Central memory CD8-positive, alpha-beta T cell (primary cell): ENCODE data around the gene ODC1.

Experiments
- ATAC-seq: fragments of 150-1000 bp; cut with Tn5 transposase; replicated peaks from 2 replicates; pipeline ENCODE4 v1.10.0; 2022; ENCODE audit warnings: mild to moderate bottlenecking, moderate FRiP score, moderate number of reproducible peaks; ENCODE audit not compliant: poor library complexity, severe bottlenecking; ENCODE audit errors: extremely low read depth
- DNase-seq, 2 donors: peaks; one replicate each; pipeline ENCODE4 v3.0.0; 2021; ENCODE audit warnings: low spot score in 2 of 2
- H3K27ac Mint-ChIP-seq: one replicate; pipeline ENCODE4 v1.8.0; 2022; ENCODE audit warnings: low read depth, mild to moderate bottlenecking, moderate library complexity, mixed read lengths
- H3K27me3 Mint-ChIP-seq: one replicate; pipeline ENCODE4 v1.8.0; 2022; ENCODE audit warnings: mixed read lengths
- H3K36me3 Mint-ChIP-seq: one replicate; pipeline ENCODE4 v1.8.0; 2022; ENCODE audit warnings: mild to moderate bottlenecking, moderate library complexity, mixed read lengths; ENCODE audit not compliant: insufficient read depth
- H3K4me1 Mint-ChIP-seq: one replicate; pipeline ENCODE4 v1.8.0; 2022; ENCODE audit warnings: mixed read lengths
- H3K4me3 Mint-ChIP-seq: one replicate; pipeline ENCODE4 v1.8.0; 2022; ENCODE audit warnings: mild to moderate bottlenecking, moderate library complexity, mixed read lengths
- H3K9me3 Mint-ChIP-seq: one replicate; pipeline ENCODE4 v1.8.0; 2022; ENCODE audit warnings: mixed read lengths

The ODC1 gene

DNA sequence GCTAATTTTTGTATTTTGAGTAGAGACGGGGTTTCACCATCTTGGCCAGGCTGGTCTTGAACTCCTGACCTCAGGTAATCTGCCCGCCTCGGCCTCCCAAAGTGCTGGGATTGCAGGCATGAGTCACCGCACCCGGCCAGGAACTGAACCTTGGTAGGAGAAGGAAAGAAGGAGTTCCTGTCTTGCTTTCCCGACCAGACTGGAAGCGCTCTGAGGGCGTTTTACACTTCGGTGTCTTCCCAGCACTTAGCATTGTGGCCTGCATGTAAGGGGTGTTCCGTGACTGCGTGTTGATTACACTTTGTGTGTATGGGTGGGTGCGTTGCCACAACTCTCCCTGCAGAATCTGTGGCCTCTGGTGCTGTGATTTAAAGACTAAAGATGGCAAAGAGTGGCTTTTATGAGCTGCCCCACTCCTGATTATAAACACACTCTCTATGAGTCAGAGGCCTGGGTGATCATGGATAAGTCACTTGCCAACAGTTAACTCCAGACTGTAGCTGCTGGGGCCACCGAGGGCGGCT lies 46.0 kb downstream of the ODC1 start:
- Mint-ChIP-seq H3K27ac (no peak overlapping the region), H3K36me3 (peaks cover 32% of the 10 kb centered on the region), H3K9me3 (no peaks in the 10 kb centered on the region), H3K4me3 (no peak overlapping the region), H3K4me1 (peaks cover 28% of the 10 kb centered on the region), H3K27me3 (no peaks in the 10 kb centered on the region)
- no peak for ATAC-seq
- DNase-seq = no peak

DNA sequence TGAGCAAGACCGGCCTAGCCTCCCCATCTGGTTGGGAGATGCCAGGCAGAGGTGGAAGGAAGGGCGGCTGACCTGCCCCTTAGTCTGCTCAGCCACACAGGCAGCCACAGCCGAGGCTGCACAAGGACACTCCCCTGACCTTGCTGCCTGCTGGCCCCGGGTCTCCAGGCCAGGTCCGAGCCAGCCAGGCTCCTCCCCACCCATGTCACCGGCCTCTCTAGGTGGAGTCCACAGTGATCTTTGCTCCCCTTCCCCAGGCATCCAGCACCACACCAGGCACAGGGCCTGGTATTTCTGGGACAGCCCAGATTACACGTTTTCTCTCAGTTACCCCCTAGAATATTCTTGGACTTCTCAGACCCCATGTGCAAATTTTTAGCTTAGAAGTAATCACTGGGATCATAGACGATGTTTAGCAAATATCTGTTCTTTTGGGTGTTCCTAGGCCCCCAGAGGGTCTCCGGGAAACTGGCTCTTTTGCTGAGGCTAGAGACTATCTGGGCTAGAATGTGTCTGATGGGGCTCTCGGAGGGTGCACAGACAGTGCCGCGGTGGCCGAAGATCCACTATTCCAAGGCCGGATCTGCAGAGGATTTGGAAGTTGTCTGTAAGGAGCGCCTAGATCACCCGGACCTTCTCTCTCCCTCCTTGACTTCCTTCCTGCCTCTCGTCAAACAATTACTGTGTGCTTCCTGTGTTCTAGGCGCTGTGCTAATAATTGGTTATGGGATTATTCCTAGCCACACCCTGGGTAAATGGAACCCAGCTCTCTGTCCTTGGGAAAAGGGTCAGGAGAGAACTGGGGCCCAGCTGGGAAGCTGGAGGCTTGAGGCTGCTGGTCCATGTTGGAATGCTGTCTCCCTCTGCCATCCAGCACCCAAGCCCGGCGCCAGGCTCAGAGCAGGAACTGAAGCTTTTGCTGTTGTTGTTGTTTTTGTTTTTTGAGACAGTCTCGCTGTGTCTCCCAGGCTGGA lies 46.9 kb downstream of the ODC1 start:
- H3K27me3 Mint-ChIP-seq = no peaks in the 10 kb centered on the region
- H3K9me3 Mint-ChIP-seq = no peaks in the 10 kb centered on the region
- ATAC-seq (no peak), DNase-seq (no peak)
- peaks cover 23% of the 10 kb centered on the region for H3K4me1 Mint-ChIP-seq
- peaks cover 32% of the 10 kb centered on the region for H3K36me3 Mint-ChIP-seq
- peak overlapping the region; percentile 73 for H3K27ac Mint-ChIP-seq
- H3K4me3 Mint-ChIP-seq = peak overlapping the region; percentile 46

DNA sequence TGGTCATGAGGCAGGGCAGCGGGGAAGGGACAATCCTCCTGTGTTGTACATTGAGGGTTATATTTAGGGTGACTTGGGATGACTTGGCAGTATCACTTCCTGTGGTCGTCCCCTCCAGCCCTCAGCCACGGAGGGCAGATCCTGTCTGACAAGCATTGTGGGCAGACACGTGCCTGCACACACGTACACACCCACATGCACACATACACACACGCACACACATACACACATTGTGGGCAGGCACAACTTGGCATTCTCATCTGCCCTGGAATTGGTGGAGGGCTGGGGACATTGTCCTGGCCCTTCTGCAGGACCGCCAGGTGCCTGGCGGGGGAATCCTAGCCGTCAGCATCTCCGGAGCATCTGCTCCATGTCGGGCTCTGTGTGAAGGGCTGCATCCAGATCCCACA lies 47.6 kb downstream of the ODC1 start:
- peak; percentile 54 for ATAC-seq
- Mint-ChIP-seq H3K36me3 (peaks cover 30% of the 10 kb centered on the region), H3K9me3 (no peaks in the 10 kb centered on the region), H3K27ac (peak overlapping the region; percentile 73), H3K4me1 (peaks cover 30% of the 10 kb centered on the region), H3K4me3 (no peak overlapping the region), H3K27me3 (no peaks in the 10 kb centered on the region)
- no peak for DNase-seq

DNA sequence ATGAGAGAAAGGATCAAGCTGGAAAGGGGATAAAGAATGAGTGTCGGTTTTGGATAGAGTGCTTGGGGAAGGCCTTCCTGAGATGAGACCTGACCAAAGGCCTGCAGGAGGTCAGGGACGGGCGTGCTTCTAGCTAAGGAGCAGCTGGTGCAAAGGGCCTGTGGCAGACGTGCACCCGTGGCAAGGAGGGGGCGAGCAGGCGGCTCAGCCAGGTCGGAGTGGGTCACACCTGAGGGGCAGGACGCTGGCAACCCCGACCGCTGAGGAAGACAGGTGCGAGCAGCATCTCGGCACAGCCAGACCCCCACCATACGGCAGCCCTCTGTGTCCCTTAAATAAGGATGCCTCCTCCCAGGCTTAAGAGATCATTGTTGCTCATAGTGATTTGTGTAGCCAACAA lies 48.1 kb downstream of the ODC1 start:
- DNase-seq (no peak), ATAC-seq (no peak)
- Mint-ChIP-seq H3K36me3 (peaks cover 30% of the 10 kb centered on the region), H3K4me1 (peaks cover 30% of the 10 kb centered on the region), H3K27ac (peak overlapping the region; percentile 73), H3K9me3 (no peaks in the 10 kb centered on the region), H3K4me3 (no peak overlapping the region), H3K27me3 (no peaks in the 10 kb centered on the region)

DNA sequence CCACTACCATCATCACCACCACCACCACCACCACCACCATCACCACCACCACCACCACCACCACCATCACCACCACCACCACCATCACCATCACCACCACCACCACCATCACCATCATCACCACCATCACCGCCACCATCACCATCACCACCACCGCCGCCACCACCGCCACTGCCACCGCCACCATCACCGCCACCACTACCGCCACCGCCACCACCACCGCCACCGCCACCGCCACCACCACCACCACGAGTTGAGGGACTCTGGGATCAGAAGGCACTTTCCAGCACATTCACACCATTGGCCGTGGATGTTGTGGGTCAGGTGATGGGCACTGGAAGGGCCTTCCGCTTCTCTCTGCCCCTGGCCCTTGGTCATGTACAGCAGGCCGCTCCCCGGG lies 48.8 kb downstream of the ODC1 start:
- ATAC-seq (no peak), DNase-seq (no peak)
- peaks cover 30% of the 10 kb centered on the region for H3K36me3 Mint-ChIP-seq
- H3K27me3 Mint-ChIP-seq = no peaks in the 10 kb centered on the region
- no peak overlapping the region for H3K4me3 Mint-ChIP-seq
- H3K4me1 Mint-ChIP-seq = peaks cover 31% of the 10 kb centered on the region
- H3K27ac Mint-ChIP-seq = peak overlapping the region; percentile 89
- no peaks in the 10 kb centered on the region for H3K9me3 Mint-ChIP-seq

DNA sequence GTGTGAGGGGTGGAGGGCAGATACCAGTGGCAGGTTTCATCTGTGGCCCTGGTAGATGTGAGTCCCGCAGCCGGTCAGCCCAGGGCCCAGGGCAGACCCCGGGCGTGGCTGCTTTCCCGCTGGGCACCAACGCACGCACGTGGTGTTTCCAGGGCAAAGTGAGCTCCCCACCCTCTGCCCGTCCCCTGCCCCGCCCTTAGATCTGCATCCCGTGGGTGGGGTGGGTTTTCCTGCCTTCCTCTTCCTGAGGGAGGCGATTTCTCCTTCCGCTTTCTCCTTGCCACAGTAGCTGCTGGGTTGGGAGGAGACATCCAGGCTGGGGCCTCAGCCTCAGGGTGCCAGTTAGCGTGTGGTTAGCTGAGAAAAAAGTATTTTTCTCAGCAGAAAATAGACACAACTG lies 49.6 kb downstream of the ODC1 start:
- no peaks in the 10 kb centered on the region for H3K9me3 Mint-ChIP-seq
- H3K4me3 Mint-ChIP-seq = no peak overlapping the region
- peaks cover 35% of the 10 kb centered on the region for H3K4me1 Mint-ChIP-seq
- no peak for ATAC-seq
- peak overlapping the region; percentile 89 for H3K27ac Mint-ChIP-seq
- no peak for DNase-seq
- peaks cover 28% of the 10 kb centered on the region for H3K36me3 Mint-ChIP-seq
- no peaks in the 10 kb centered on the region for H3K27me3 Mint-ChIP-seq

DNA sequence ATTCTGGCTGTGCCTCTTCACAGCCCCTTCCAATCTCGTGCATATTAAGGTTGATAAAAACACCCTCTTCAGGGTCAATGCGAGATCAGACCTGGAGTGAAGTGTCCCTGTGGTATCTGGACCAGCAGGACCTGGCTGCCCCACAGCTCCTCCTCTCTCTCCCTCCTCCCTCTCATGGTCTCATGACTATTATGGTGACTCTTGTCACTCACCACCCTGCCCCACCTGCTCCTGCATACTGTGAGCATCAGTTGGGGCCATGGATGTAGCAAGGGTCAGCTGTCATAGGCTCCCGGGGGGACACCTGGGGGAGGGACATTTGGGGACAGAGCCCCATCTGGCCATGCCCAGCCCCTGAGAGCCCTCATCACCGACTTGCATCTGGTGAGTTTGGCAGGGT lies 50.2 kb downstream of the ODC1 start:
- H3K27ac Mint-ChIP-seq = no peak overlapping the region
- H3K4me1 Mint-ChIP-seq = peaks cover 35% of the 10 kb centered on the region
- no peaks in the 10 kb centered on the region for H3K9me3 Mint-ChIP-seq
- DNase-seq (no peak), ATAC-seq (no peak)
- no peaks in the 10 kb centered on the region for H3K27me3 Mint-ChIP-seq
- H3K4me3 Mint-ChIP-seq = no peak overlapping the region
- H3K36me3 Mint-ChIP-seq = peaks cover 26% of the 10 kb centered on the region

DNA sequence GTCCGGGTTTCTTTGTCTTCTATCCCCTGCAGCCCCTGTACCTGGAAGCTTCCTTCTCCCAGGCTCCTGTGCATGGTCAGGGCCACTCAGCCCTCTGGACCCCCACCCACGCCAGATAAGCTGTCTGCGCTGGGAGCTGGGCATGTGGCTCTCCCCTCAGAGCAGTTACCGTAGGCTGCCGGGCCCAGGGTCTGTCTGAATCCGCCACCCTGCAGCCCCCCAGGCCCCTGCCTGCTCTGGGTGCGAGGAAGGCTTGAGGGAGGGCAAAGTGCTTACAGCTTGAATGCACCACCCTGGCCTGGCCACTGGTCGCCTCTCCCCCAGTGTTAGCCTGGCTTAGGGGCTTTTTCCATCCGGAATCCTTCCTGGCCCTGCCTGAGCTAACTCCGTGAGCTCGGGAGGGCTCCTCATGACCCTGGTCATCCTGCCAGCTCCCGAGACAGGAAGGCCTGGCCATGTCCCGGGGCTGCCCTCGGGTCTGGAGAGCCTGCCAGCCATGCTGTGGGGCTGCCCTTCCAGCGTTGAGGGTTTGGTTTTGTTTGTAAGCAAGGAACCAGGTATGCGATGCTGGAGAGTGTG lies 50.7 kb downstream of the ODC1 start:
- Mint-ChIP-seq H3K4me3 (no peak overlapping the region), H3K36me3 (peaks cover 25% of the 10 kb centered on the region), H3K9me3 (no peaks in the 10 kb centered on the region), H3K27me3 (no peaks in the 10 kb centered on the region), H3K4me1 (peaks cover 35% of the 10 kb centered on the region), H3K27ac (no peak overlapping the region)
- ATAC-seq (no peak), DNase-seq (no peak)

DNA sequence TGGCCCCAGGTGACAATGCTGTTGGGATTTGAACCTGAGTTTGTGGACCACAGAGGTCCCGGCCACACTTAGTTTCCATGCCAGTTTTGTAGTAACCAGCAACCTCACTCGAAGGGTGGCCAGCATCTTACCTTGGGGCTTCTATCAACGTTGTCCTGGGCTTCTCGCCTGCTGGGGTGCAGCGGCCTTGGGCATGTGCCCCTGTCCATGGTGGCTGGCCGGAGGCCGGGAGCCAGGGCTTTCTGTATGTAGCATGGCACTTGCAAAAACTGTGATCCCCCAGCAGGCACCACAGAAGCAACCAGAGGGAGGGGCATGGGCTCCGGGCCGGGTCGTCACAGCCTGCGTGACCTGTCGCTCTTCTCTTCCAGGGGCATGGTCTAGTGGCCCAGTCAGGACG lies 51.7 kb downstream of the ODC1 start:
- no peak for DNase-seq
- peaks cover 26% of the 10 kb centered on the region for H3K36me3 Mint-ChIP-seq
- no peaks in the 10 kb centered on the region for H3K9me3 Mint-ChIP-seq
- no peak overlapping the region for H3K4me3 Mint-ChIP-seq
- no peaks in the 10 kb centered on the region for H3K27me3 Mint-ChIP-seq
- peaks cover 32% of the 10 kb centered on the region for H3K4me1 Mint-ChIP-seq
- peak overlapping the region; percentile 1 for H3K27ac Mint-ChIP-seq
- ATAC-seq = no peak

DNA sequence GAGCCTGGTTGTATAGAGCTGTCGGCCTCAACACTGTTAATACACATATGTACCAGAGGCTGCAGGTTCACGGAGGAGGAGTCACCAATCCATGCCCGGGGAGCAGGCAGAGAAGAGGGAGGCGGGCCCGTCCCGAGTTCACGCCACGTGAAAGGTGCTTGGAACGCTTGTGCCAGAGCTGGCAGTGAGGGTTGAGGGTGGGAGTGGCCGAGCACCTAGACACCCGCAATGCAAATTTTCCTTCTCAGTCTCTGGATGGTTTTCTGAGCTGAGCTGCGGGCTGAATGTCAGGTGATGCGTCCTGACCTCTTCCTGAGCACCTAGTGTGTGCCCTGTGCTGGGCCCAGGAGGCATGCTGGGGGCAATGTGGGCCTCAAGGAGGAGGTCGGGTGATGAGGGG lies 52.2 kb downstream of the ODC1 start:
- no peak for DNase-seq
- H3K36me3 Mint-ChIP-seq = peaks cover 23% of the 10 kb centered on the region
- peak overlapping the region; percentile 1 for H3K27ac Mint-ChIP-seq
- ATAC-seq = no peak
- H3K9me3 Mint-ChIP-seq = no peaks in the 10 kb centered on the region
- no peaks in the 10 kb centered on the region for H3K27me3 Mint-ChIP-seq
- H3K4me1 Mint-ChIP-seq = peaks cover 32% of the 10 kb centered on the region
- H3K4me3 Mint-ChIP-seq = no peak overlapping the region

DNA sequence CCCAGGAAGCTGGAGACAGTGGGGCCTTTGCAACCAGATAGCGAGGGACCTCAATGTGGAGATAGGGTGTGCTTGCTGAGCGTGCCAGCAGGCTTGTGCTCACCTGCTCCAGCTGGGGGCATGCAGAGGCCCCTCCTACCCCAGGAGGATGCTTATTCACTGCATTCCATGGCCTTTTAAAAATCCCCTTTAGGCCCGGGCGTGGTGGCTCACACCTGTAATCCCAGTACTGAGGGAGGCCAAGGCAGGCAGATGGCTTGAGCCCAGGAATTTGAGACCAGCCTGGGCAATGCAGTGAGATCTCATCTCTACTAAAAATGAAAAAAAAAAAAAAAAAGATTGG lies 54.5 kb downstream of the ODC1 start:
- Mint-ChIP-seq H3K36me3 (peaks cover 10% of the 10 kb centered on the region), H3K4me3 (no peak overlapping the region), H3K4me1 (peaks cover 37% of the 10 kb centered on the region), H3K27ac (no peak overlapping the region), H3K27me3 (no peaks in the 10 kb centered on the region), H3K9me3 (no peaks in the 10 kb centered on the region)
- ATAC-seq = no peak
- DNase-seq = no peak

DNA sequence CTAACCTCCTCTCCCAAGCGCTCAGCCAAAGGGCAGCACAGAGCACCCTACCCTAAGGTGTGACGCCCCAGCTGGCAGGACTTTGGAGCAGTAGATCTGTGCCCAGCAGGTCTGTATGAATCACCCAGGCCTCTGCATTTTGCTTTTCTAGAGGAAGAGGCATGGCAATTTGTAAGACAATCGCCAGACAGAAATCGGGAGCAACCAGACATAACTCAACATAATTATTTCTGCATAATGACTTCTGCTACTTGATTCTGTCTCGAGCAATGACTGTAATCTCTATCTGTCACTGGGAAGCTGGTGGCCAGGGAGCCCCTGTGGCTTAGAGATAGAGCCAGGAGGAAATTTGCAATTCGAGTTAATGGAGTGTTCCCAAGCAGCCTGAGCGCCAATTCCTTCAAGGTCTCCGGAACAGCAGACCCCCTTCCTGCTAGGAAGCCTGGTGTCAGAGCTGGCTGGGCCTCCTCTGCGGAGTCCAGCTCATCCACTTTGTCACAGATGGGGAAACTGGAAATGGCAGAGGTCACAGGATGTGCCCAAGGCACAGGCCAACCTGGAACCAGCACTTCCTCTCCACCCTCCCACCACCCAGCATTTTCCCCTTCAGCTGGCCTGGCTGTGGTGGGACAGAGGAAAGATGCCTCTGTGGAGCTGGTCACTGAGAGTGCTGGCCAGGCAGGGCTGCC lies 55.0 kb downstream of the ODC1 start:
- peaks cover 40% of the 10 kb centered on the region for H3K4me1 Mint-ChIP-seq

More for the DNA sequence above, 55.0 kb downstream of the ODC1 start:
- Mint-ChIP-seq H3K4me3 (no peak overlapping the region), H3K27ac (no peak overlapping the region), H3K36me3 (peaks cover 12% of the 10 kb centered on the region), H3K9me3 (no peaks in the 10 kb centered on the region), H3K27me3 (no peaks in the 10 kb centered on the region)
- DNase-seq = no peak
- no peak for ATAC-seq
